Measurements from ENCODE around the gene PCDHGA6. TPM values are rescaled to one million over a fixed set of nuclear protein-coding genes. Genes with fewer than 3 reads are reported as not detected.
"Not testable (repeated sequence)": the region's sequence is repeated elsewhere in the genome, so short reads cannot be mapped to it uniquely, and the experiment has no call there.

Gene PCDHGA6
- total and polyA plus RNA-seq, 2 of the 8 experiments (the other 6 are each of a cell fraction or from before 2014, with no cell fraction given), result 1.4 to 2.0 TPM

- not testable (repeated sequence) for H3K79me1 ChIP-seq (ENCODE audit: low read depth, low read length); H3K4me2 ChIP-seq (ENCODE audit: insufficient read depth in 1 of 2, low read depth in 2 of 2, low read length in 2 of 2); H3K36me3 ChIP-seq (ENCODE audit: control insufficient read depth in 2 of 4, insufficient read depth in 4 of 4, low read length in 3 of 4); H4K5ac ChIP-seq (ENCODE audit: insufficient read length, low read depth, low read length); H3K4me3 ChIP-seq (ENCODE audit: extremely low read depth in 1 of 4, insufficient read depth in 2 of 4, low read depth in 3 of 4, low read length in 4 of 4); H3K79me2 ChIP-seq (ENCODE audit: control insufficient read depth in 1 of 2, insufficient read depth in 2 of 2, low read length in 2 of 2); DNase-seq (ENCODE audit: low read depth in 1 of 2, low spot score in 2 of 2); H3K23ac ChIP-seq (ENCODE audit: insufficient read length); H3K27ac ChIP-seq (ENCODE audit: low read depth, low read length); H2BK120ac ChIP-seq (replicated peaks; ENCODE audit: low read depth, low read length); H2AFZ ChIP-seq (ENCODE audit: low read length); H3K4ac ChIP-seq (replicated peaks; ENCODE audit: insufficient read length, low read depth, low read length); H4K20me1 ChIP-seq (replicated peaks in 1 of 2; ENCODE audit: control insufficient read depth in 1 of 2, insufficient read depth in 2 of 2, low read length in 2 of 2); H4K91ac ChIP-seq (replicated peaks; ENCODE audit: insufficient read length, low read length); H3K9ac ChIP-seq (replicated peaks in 1 of 4; ENCODE audit: extremely low read depth in 1 of 4, low read depth in 3 of 4, low read length in 3 of 4); H2BK5ac ChIP-seq (ENCODE audit: low read depth, low read length); H4K8ac ChIP-seq (ENCODE audit: extremely low read depth, insufficient read depth, low read length); FAIRE-seq; H3K4me1 ChIP-seq (replicated peaks in 1 of 4; ENCODE audit: control insufficient read depth in 3 of 4, insufficient read depth in 4 of 4, low read length in 3 of 4); H3K14ac ChIP-seq (ENCODE audit: insufficient read length); H3K56ac ChIP-seq (replicated peaks; ENCODE audit: insufficient read length, low read depth, low read length); H2AK5ac ChIP-seq (ENCODE audit: low read depth, low read length); H2BK20ac ChIP-seq (ENCODE audit: low read length); H3K23me2 ChIP-seq (ENCODE audit: low read depth, low read length); H3K18ac ChIP-seq (ENCODE audit: extremely low read depth, low read length); H2BK15ac ChIP-seq (ENCODE audit: low read length); H2BK12ac ChIP-seq (ENCODE audit: low read depth, low read length)
- 97% methylated on average over 24 of the region's 46 CpGs; no CpG with 5 or more reads in 1 of the 2 experiments for WGBS, 2 experiments (ENCODE audit: extremely low coverage in 1 of 2, insufficient coverage in 1 of 2, insufficient read length in 1 of 2, insufficient replicate concordance in 2 of 2, low coverage in 1 of 2, low lambda C conversion rate in 2 of 2, missing lambda C conversion rate in 1 of 2)
- Histone ChIP-seq H3K27me3 (replicated peaks in 1 of 4; ENCODE audit: control insufficient read depth in 3 of 4, extremely low read depth in 1 of 4, insufficient read depth in 3 of 4, low read length in 3 of 4) (peaks cover 0 to 12% (median 6%) of the 10 kb centered on the region in 4 experiments; a peak in 4 of 7 replicates), H3K9me3 (ENCODE audit: insufficient read depth in 2 of 2, low read depth in 1 of 2, low read length in 1 of 2) (peaks cover 12 to 14% of the 10 kb centered on the region in 2 experiments)
- ChIA-PET CTCF (ENCODE audit: partially characterized antibody) (interaction anchor here (0.8 to 23.3 kb wide), 25 partner anchors 9 to 320 kb away, joined by 3 to 1236 read pairs (median 15); partner anchors contain the start of genes PCDHB14, PCDHB15, PCDHB16 and PCDHB2), POLR2A (ENCODE audit: partially characterized antibody) (interaction anchor here (1.2 to 2.7 kb wide), 3 partner anchors 64 to 170 kb away, joined by 3 to 9 read pairs (median 3); partner anchors contain the start of gene PCDHB15)
Observed at GRCh38 chr5:141414548-141415274, 41.0 kb downstream of the PCDHGA6 start.

Measured in H1 (cell line).